ENCODE results near the gene POLE2. TPM values are rescaled to one million over a fixed set of nuclear protein-coding genes. Genes with fewer than 3 reads are reported as not detected.

POLE2 gene
- total and polyA plus RNA-seq, 2 of the 4 experiments (the other 2 are of a cell fraction): 12.2 to 12.3 TPM

GRCh38 chr14:49720744-49721143 lies 32.7 kb upstream of the POLE2 start:
- Histone ChIP-seq H4K91ac (ENCODE audit: insufficient read depth, low read depth, low read length) (no peak overlapping the region), H3K4me1 (ENCODE audit: control insufficient read depth, insufficient read depth, low read length) (no peaks in the 10 kb centered on the region), H2BK120ac (ENCODE audit: low read depth, low read length) (no peak overlapping the region), H3K9ac (ENCODE audit: low read depth, low read length) (no peak overlapping the region), H3K4me2 (ENCODE audit: low read depth, low read length) (no peak overlapping the region), H3K9me3 (ENCODE audit: control insufficient read depth, insufficient read depth, low read length) (no peaks in the 10 kb centered on the region), H2AK9ac (replicated peaks; ENCODE audit: low read depth, low read length, poor library complexity) (no peak overlapping the region), H3K36me3 (ENCODE audit: control insufficient read depth, insufficient read depth, low read length) (no peaks in the 10 kb centered on the region), H3K79me1 (ENCODE audit: low read depth in 1 of 2, low read length in 2 of 2) (no peaks in the 10 kb centered on the region), H3K18ac (ENCODE audit: low read depth, low read length) (no peak overlapping the region), H2BK20ac (ENCODE audit: low read depth, low read length) (no peak overlapping the region), H2AK5ac (ENCODE audit: low read depth, low read length) (no peak overlapping the region), H2BK5ac (ENCODE audit: low read depth, low read length, poor library complexity, severe bottlenecking) (no peak overlapping the region), H3K4me3 (ENCODE audit: insufficient read depth, low read depth, low read length) (no peak overlapping the region), H4K20me1 (ENCODE audit: insufficient read depth, low read length) (no peaks in the 10 kb centered on the region), H4K5ac (ENCODE audit: low read depth, low read length) (no peak overlapping the region), H2AFZ (replicated peaks; ENCODE audit: low read length, poor library complexity) (no peak overlapping the region), H2BK15ac (ENCODE audit: low read depth, low read length) (no peak overlapping the region), H3K14ac (replicated peaks; ENCODE audit: low read depth, low read length) (no peak overlapping the region), H4K8ac (ENCODE audit: low read depth in 2 of 2, low read length in 2 of 2) (no peak overlapping the region), H3K56ac (ENCODE audit: extremely low read depth, insufficient read depth, low read length) (no peak overlapping the region), H3K9me1 (ENCODE audit: insufficient read depth, low read length) (no peaks in the 10 kb centered on the region), H3K27ac (ENCODE audit: insufficient read depth, low read length) (no peak overlapping the region), H3K23ac (ENCODE audit: low read depth, low read length) (no peak overlapping the region), H3K27me3 (ENCODE audit: control insufficient read depth, insufficient read depth, low read length) (no peaks in the 10 kb centered on the region), H3K4ac (ENCODE audit: low read depth, low read length) (no peak overlapping the region)
- ATAC-seq (ENCODE audit: low read depth) (no peak), DNase-seq (no peak)
- in situ Hi-C loops (cut with MboI; ENCODE audit: low sequenced_read_pairs) (no loop called here), intact Hi-C loops (cut with micrococcal nuclease) (no loop called here), dilution Hi-C loops (cut with HindIII; ENCODE audit: low sequenced_read_pairs, unreplicated experiment) (no loop called here)
- no TSS peak for BruUV-seq (replicated peaks)
- CTCF ChIA-PET: no interaction called here
- POLR2A ChIA-PET (ENCODE audit: unreplicated experiment): no interaction called here
- TF ChIP-seq MAFK (IDR thresholded peaks at IDR 0.05; ENCODE audit: low read depth, low read length): no peak
- TF ChIP-seq USF2 (IDR thresholded peaks at IDR 0.05; ENCODE audit: low read depth, low read length): no peak
- TF ChIP-seq SMC3 (IDR thresholded peaks at IDR 0.05; ENCODE audit: low read depth, low read length): no peak
- TF ChIP-seq MAZ (IDR thresholded peaks at IDR 0.05; ENCODE audit: borderline replicate concordance, low read depth, low read length): no peak
- no peak for TF ChIP-seq RCOR1 (IDR thresholded peaks at IDR 0.05; ENCODE audit: insufficient replicate concordance, low read length)
- TF ChIP-seq CEBPB (IDR thresholded peaks at IDR 0.05; ENCODE audit: low read depth, low read length): no peak
- TF ChIP-seq CTCF (conservative IDR thresholded peaks at IDR 0.05; ENCODE audit: low read depth, low read length): no peak
- TF ChIP-seq CHD1 (IDR thresholded peaks at IDR 0.05; ENCODE audit: low read depth, low read length): no peak
- no peak for TF ChIP-seq ELK1 (IDR thresholded peaks at IDR 0.05; ENCODE audit: borderline replicate concordance, low read depth, low read length)
- TF ChIP-seq FOS (IDR thresholded peaks at IDR 0.05; ENCODE audit: low read depth, low read length): no peak
- no peak for TF ChIP-seq MXI1 (IDR thresholded peaks at IDR 0.05; ENCODE audit: borderline replicate concordance, low read depth, low read length)
- no peak for TF ChIP-seq BHLHE40 (IDR thresholded peaks at IDR 0.05; ENCODE audit: low read depth, low read length)
- TF ChIP-seq RAD21 (IDR thresholded peaks at IDR 0.05; ENCODE audit: low read length): no peak
- no peak for TF ChIP-seq RFX5 (IDR thresholded peaks at IDR 0.05; ENCODE audit: low read depth, low read length)
- TF ChIP-seq POLR2A (IDR thresholded peaks at IDR 0.05; ENCODE audit: low read depth, low read length): no peak
- no peak for TF ChIP-seq NFE2L2 (IDR thresholded peaks at IDR 0.05; ENCODE audit: low read depth, low read length)

Data from IMR-90 (cell line).